HepG2 (cell line): ENCODE data around the gene ZSCAN31. TPM values are rescaled to one million over a fixed set of nuclear protein-coding genes. Genes with fewer than 3 reads are reported as not detected.

ENCODE experiments used
- AKAP8 ChIP-seq: sonication (generic); formaldehyde crosslinking; IDR thresholded peaks from 2 replicates; pipeline ENCODE4 v1.5.1; 2020; ENCODE audit warnings: mild to moderate bottlenecking, missing genetic modification reagents
- DMAP1 ChIP-seq: IDR thresholded peaks from 2 replicates; pipeline ENCODE4 v1.6.1; 2016
- DNMT1 ChIP-seq: sonication (generic); formaldehyde crosslinking; IDR thresholded peaks from 2 replicates; pipeline ENCODE4 v1.5.1; 2020; ENCODE audit warnings: mild to moderate bottlenecking, missing genetic modification reagents
- HNF4A ChIP-seq: sonication (generic); formaldehyde crosslinking; IDR thresholded peaks from 2 replicates; pipeline ENCODE4 v1.4.0; 2020; ENCODE audit warnings: missing genetic modification reagents
- HNF4G ChIP-seq, 2 experiments: sonication (generic) in 1 of 2; formaldehyde crosslinking in 1 of 2; IDR thresholded peaks; 2 replicates each; pipeline versions ENCODE4 v1.4.0 to v1.6.1; 2011 to 2020; ENCODE audit warnings: borderline replicate concordance in 2 of 2, low read depth in 2 of 2, mild to moderate bottlenecking in 2 of 2, low read length in 1 of 2, missing genetic modification reagents in 1 of 2, moderate library complexity in 1 of 2
- KLF11 ChIP-seq: IDR thresholded peaks from 2 replicates; pipeline ENCODE4 v1.6.1; 2016; ENCODE audit warnings: missing compliant biosample characterization
- MIXL1 ChIP-seq: IDR thresholded peaks from 2 replicates; pipeline ENCODE4 v1.6.1; 2016
- NCOA2 ChIP-seq: sonication (generic); formaldehyde crosslinking; IDR thresholded peaks from 2 replicates; pipeline ENCODE4 v1.8.0; 2022; ENCODE audit warnings: inconsistent platforms
- NCOA5 ChIP-seq: sonication (generic); formaldehyde crosslinking; IDR thresholded peaks from 2 replicates; pipeline ENCODE4 v1.4.0; 2020; ENCODE audit warnings: missing genetic modification reagents
- PCBP1 ChIP-seq: fragments of 200-400 bp; formaldehyde crosslinking; IDR thresholded peaks from 2 replicates; pipeline ENCODE4 v1.6.1; 2017; ENCODE audit warnings: mild to moderate bottlenecking, low read depth, low read length, borderline replicate concordance
- SALL1 ChIP-seq: sonication (generic); formaldehyde crosslinking; IDR thresholded peaks from 2 replicates; pipeline ENCODE4 v1.8.0; 2022; ENCODE audit warnings: mild to moderate bottlenecking, missing genetic modification reagents
- TBX3 ChIP-seq: fragments of 450-650 bp; IDR thresholded peaks from 2 replicates; pipeline ENCODE4 v1.6.1; 2017; ENCODE audit warnings: antibody characterized with exemption, mild to moderate bottlenecking, inconsistent platforms, borderline replicate concordance
- ZBTB20 ChIP-seq: sonication (generic); formaldehyde crosslinking; IDR thresholded peaks from 2 replicates; pipeline ENCODE4 v1.8.1; 2023; ENCODE audit warnings: missing genetic modification reagents, low read depth, mild to moderate bottlenecking, borderline replicate concordance
- ZFP36 ChIP-seq: fragments of 150-350 bp; IDR thresholded peaks from 2 replicates; pipeline ENCODE4 v1.6.1; 2018; ENCODE audit warnings: borderline replicate concordance, low read length, low read depth; ENCODE audit not compliant: partially characterized antibody
- ZFP90 ChIP-seq: sonication (generic); formaldehyde crosslinking; IDR thresholded peaks from 2 replicates; pipeline ENCODE4 v1.8.0; 2022; ENCODE audit warnings: missing genetic modification reagents, mild to moderate bottlenecking, inconsistent platforms, borderline replicate concordance
- ZNF235 ChIP-seq: sonication (generic); formaldehyde crosslinking; IDR thresholded peaks from 2 replicates; pipeline ENCODE4 v1.8.1; 2023; ENCODE audit warnings: mild to moderate bottlenecking, missing genetic modification reagents, borderline replicate concordance
- ZNF337 ChIP-seq: sonication (generic); formaldehyde crosslinking; IDR thresholded peaks from 2 replicates; pipeline ENCODE4 v1.5.1; 2020; ENCODE audit warnings: missing genetic modification reagents, low read depth, mild to moderate bottlenecking, borderline replicate concordance
- ZNF709 ChIP-seq: sonication (generic); formaldehyde crosslinking; IDR thresholded peaks from 2 replicates; pipeline ENCODE4 v1.5.0; 2020; ENCODE audit warnings: mild to moderate bottlenecking, missing genetic modification reagents
- ZNF891 ChIP-seq: sonication (generic); formaldehyde crosslinking; IDR thresholded peaks from 2 replicates; pipeline ENCODE4 v1.5.0; 2020; ENCODE audit warnings: mild to moderate bottlenecking, missing genetic modification reagents
- polyA plus RNA-seq, 8 experiments: library from polyadenylated mRNA; depleted of rRNA in 3 of 8; stranded (reverse) in 7 of 8; unstranded in 1 of 8; fragments of >200 nt; fragmentation: Illumina TruSeq in 4 of 8; extraction: Trizol in 4 of 8; gene quantifications; 2 replicates each; pipeline versions ENCODE4 v1.2.1 to v1.2.3, GENCODE V29; 2011 to 2016; ENCODE audit warnings: low read depth in 4 of 8, missing spikeins in 1 of 8, mixed read lengths in 1 of 8; ENCODE audit not compliant: insufficient read depth in 1 of 8
- total RNA-seq, 5 experiments: library from RNA; depleted of rRNA; stranded (reverse); fragments of >200 nt; fragmentation: Illumina TruSeq; extraction: Trizol; gene quantifications; 2 replicates each; pipeline ENCODE4 v1.2.3, GENCODE V29; 2016; ENCODE audit warnings: low read depth in 1 of 5
- TF ChIP-seq, protein P1 (sequence below): sonication (generic); formaldehyde crosslinking; IDR thresholded peaks from 2 replicates; pipeline ENCODE4 v1.4.0; 2020; ENCODE audit warnings: low read depth, mild to moderate bottlenecking, missing genetic modification reagents
- TF ChIP-seq, protein P2 (sequence below): sonication (generic); formaldehyde crosslinking; IDR thresholded peaks from 2 replicates; pipeline ENCODE4 v1.5.0; 2020; ENCODE audit warnings: missing genetic modification reagents, mild to moderate bottlenecking, borderline replicate concordance
- TF ChIP-seq, protein P3 (sequence below): sonication (generic); formaldehyde crosslinking; IDR thresholded peaks from 2 replicates; pipeline ENCODE4 v1.4.0; 2020; ENCODE audit warnings: missing genetic modification reagents; ENCODE audit errors: not compliant biosample characterization
- TF ChIP-seq, protein P4 (sequence below): sonication (generic); formaldehyde crosslinking; IDR thresholded peaks from 2 replicates; pipeline ENCODE4 v1.9.0; 2021; ENCODE audit warnings: missing genetic modification reagents, borderline replicate concordance
- TF ChIP-seq, protein P5 (sequence below): sonication (generic); formaldehyde crosslinking; conservative IDR thresholded peaks from 2 replicates; pipeline ENCODE4 v1.4.0; 2020; ENCODE audit warnings: missing genetic modification reagents

ZSCAN31 gene
- total and polyA plus RNA-seq, 2 of the 13 experiments (the other 11 are each of a cell fraction or from before 2014, with no cell fraction given): 5.3 to 6.2 TPM

DNA sequence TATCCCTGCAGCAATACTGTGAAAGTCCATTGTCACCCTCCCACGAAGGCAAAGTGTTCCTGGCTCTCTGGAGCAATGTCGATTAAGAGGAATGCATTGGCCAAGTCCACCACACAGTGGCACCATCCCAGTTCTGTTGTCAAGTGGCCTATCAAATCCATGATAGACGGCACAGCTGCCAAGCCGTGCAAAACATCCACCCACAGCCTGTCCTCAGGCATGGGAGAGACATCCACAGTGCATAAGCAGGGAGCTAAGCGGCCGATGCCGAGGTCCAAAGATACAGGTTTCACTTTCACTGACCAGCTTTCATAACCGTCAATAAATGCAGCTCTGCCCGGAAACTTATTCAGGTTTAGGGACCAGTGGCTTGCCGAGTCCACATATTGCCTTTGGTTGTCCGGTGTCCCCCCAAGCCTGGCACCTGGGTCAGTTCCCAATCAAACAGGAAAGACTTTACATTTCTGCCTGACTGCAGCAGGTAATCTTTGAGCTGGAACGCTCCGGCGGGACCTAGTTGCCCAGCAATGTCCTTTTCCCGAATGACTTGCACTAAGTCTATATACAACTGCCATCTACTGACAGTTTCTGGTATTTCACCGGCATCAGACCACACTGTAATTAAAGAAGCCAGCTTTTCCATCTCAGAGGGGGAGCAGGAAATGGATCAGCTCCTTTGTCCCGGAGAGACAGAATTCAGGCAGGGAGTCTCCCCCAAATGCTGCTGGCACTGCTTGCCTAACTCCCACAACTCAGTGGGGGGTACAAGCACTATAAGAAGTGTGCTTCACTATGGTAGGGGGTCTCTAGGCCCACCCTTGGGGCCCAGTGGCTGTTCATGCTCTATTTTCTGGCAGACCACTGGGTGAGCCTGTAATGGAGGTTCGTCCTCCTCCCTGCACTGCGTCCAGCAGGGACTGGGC, 20.1 kb upstream of the ZSCAN31 start (continued):
- TF ChIP-seq, protein P1, sequence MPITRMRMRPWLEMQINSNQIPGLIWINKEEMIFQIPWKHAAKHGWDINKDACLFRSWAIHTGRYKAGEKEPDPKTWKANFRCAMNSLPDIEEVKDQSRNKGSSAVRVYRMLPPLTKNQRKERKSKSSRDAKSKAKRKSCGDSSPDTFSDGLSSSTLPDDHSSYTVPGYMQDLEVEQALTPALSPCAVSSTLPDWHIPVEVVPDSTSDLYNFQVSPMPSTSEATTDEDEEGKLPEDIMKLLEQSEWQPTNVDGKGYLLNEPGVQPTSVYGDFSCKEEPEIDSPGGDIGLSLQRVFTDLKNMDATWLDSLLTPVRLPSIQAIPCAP (CRISPR knock-in tag): 0 out of 2 replicates have a peak, but pooled peaks have one; percentile 71
- TF ChIP-seq SALL1 (CRISPR knock-in tag): peak; percentile 49
- no peak for TF ChIP-seq PCBP1
- TF ChIP-seq, protein P2, sequence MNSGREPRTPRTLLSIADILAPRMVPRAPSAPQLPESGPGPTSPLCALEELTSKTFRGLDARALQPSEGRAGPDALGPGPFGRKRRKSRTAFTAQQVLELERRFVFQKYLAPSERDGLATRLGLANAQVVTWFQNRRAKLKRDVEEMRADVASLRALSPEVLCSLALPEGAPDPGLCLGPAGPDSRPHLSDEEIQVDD: no peak; the same call in 1 of the 2 replicates
- TF ChIP-seq KLF11 (CRISPR knock-in tag): peak; percentile 70; the same call in 1 of the 2 replicates
- peak; percentile 43; the same call in 1 of the 2 replicates for TF ChIP-seq ZNF709 (CRISPR knock-in tag)
- TF ChIP-seq, protein P3, sequence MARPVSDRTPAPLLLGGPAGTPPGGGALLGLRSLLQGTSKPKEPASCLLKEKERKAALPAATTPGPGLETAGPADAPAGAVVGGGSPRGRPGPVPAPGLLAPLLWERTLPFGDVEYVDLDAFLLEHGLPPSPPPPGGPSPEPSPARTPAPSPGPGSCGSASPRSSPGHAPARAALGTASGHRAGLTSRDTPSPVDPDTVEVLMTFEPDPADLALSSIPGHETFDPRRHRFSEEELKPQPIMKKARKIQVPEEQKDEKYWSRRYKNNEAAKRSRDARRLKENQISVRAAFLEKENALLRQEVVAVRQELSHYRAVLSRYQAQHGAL (CRISPR knock-in tag): no peak
- TF ChIP-seq ZNF337 (CRISPR knock-in tag): no peak
- no peak; the same call in 1 of the 2 replicates for TF ChIP-seq DNMT1 (CRISPR knock-in tag)
- TF ChIP-seq HNF4G (IDR thresholded peaks at IDR 0.05; ENCODE audit: borderline replicate concordance, low read depth, low read length): no peak
- TF ChIP-seq HNF4G (CRISPR knock-in tag; IDR thresholded peaks at IDR 0.05; ENCODE audit: borderline replicate concordance, low read depth): 0 out of 2 replicates have a peak, but pooled peaks have one; percentile 45
- TF ChIP-seq DMAP1: peak; percentile 42; the same call in 1 of the 2 replicates
- TF ChIP-seq, protein P4, sequence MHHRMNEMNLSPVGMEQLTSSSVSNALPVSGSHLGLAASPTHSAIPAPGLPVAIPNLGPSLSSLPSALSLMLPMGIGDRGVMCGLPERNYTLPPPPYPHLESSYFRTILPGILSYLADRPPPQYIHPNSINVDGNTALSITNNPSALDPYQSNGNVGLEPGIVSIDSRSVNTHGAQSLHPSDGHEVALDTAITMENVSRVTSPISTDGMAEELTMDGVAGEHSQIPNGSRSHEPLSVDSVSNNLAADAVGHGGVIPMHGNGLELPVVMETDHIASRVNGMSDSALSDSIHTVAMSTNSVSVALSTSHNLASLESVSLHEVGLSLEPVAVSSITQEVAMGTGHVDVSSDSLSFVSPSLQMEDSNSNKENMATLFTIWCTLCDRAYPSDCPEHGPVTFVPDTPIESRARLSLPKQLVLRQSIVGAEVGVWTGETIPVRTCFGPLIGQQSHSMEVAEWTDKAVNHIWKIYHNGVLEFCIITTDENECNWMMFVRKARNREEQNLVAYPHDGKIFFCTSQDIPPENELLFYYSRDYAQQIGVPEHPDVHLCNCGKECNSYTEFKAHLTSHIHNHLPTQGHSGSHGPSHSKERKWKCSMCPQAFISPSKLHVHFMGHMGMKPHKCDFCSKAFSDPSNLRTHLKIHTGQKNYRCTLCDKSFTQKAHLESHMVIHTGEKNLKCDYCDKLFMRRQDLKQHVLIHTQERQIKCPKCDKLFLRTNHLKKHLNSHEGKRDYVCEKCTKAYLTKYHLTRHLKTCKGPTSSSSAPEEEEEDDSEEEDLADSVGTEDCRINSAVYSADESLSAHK: no peak
- TF ChIP-seq ZFP90 (CRISPR knock-in tag): no peak
- TF ChIP-seq HNF4A (CRISPR knock-in tag): no peak
- no peak for TF ChIP-seq TBX3
- TF ChIP-seq, protein P5, sequence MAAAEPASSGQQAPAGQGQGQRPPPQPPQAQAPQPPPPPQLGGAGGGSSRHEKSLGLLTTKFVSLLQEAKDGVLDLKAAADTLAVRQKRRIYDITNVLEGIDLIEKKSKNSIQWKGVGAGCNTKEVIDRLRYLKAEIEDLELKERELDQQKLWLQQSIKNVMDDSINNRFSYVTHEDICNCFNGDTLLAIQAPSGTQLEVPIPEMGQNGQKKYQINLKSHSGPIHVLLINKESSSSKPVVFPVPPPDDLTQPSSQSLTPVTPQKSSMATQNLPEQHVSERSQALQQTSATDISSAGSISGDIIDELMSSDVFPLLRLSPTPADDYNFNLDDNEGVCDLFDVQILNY: no peak
- TF ChIP-seq NCOA2 (CRISPR knock-in tag): no peak
- peak; percentile 84; the same call in 1 of the 2 replicates for TF ChIP-seq MIXL1 (CRISPR knock-in tag)
- no peak for TF ChIP-seq ZNF891 (CRISPR knock-in tag)
- no peak for TF ChIP-seq ZNF235 (CRISPR knock-in tag)
- TF ChIP-seq NCOA5: no peak
- TF ChIP-seq ZBTB20: no peak
- TF ChIP-seq ZFP36: no peak
- peak; percentile 71; the same call in 1 of the 2 replicates for TF ChIP-seq AKAP8 (CRISPR knock-in tag)
